Measurements from ENCODE around the gene TLR1. TPM values are rescaled to one million over a fixed set of nuclear protein-coding genes. Genes with fewer than 3 reads are reported as not detected.

TLR1 gene
- polyA plus RNA-seq, 1 donor from 2014 or later = not detected

GRCh38 chr4:38788317-38788716 is 16.3 kb downstream of the TLR1 start:
- Histone ChIP-seq H3K36me3 (ENCODE audit: insufficient read depth, low read length) (no peaks in the 10 kb centered on the region), H3K27me3 (ENCODE audit: insufficient read depth, low read depth, low read length) (no peaks in the 10 kb centered on the region), H4K20me1 (ENCODE audit: insufficient read depth) (no peaks in the 10 kb centered on the region), H3K4me2 (ENCODE audit: low read length) (no peak overlapping the region), H3K9me3 (ENCODE audit: low read length) (no peaks in the 10 kb centered on the region), H3K27ac (ENCODE audit: low read length) (no peak overlapping the region), H3K79me2 (replicated peaks; ENCODE audit: insufficient read depth, low read length) (no peaks in the 10 kb centered on the region), H3K9me2 (ENCODE audit: insufficient read depth, low read length) (no peaks in the 10 kb centered on the region), H3F3A (ENCODE audit: insufficient read depth, low read length, poor library complexity, severe bottlenecking) (no peaks in the 10 kb centered on the region), H2AFZ (ENCODE audit: low read depth, low read length) (no peak overlapping the region), H3K9ac (ENCODE audit: low read length) (no peak overlapping the region), H3K4me3 (ENCODE audit: low read length) (no peak overlapping the region)
- TF ChIP-seq MXI1 (conservative IDR thresholded peaks at IDR 0.05; ENCODE audit: poor library complexity, severe bottlenecking) (no peak), TAF1 (IDR thresholded peaks at IDR 0.05; ENCODE audit: low read depth) (no peak)

GRCh38 chr4:38787693-38788092 is 16.9 kb downstream of the TLR1 start:
- Histone ChIP-seq H3F3A (ENCODE audit: insufficient read depth, low read length, poor library complexity, severe bottlenecking) (no peaks in the 10 kb centered on the region), H3K9me3 (ENCODE audit: low read length) (no peaks in the 10 kb centered on the region), H3K79me2 (replicated peaks; ENCODE audit: insufficient read depth, low read length) (no peaks in the 10 kb centered on the region), H3K9me2 (ENCODE audit: insufficient read depth, low read length) (no peaks in the 10 kb centered on the region), H3K27me3 (ENCODE audit: insufficient read depth, low read depth, low read length) (no peaks in the 10 kb centered on the region), H2AFZ (ENCODE audit: low read depth, low read length) (no peak overlapping the region), H3K9ac (ENCODE audit: low read length) (no peak overlapping the region), H4K20me1 (ENCODE audit: insufficient read depth) (no peaks in the 10 kb centered on the region), H3K4me3 (ENCODE audit: low read length) (no peak overlapping the region), H3K4me2 (ENCODE audit: low read length) (no peak overlapping the region), H3K27ac (ENCODE audit: low read length) (no peak overlapping the region), H3K36me3 (ENCODE audit: insufficient read depth, low read length) (no peaks in the 10 kb centered on the region)
- no peak for TF ChIP-seq TAF1 (IDR thresholded peaks at IDR 0.05; ENCODE audit: low read depth)
- no peak for TF ChIP-seq EZH2 (IDR thresholded peaks at IDR 0.05; ENCODE audit: borderline replicate concordance, insufficient read depth, low read length, poor library complexity, severe bottlenecking)
- TF ChIP-seq EP300 (conservative IDR thresholded peaks at IDR 0.05; ENCODE audit: poor library complexity, severe bottlenecking) = no peak
- no peak for TF ChIP-seq SMC3 (conservative IDR thresholded peaks at IDR 0.05; ENCODE audit: poor library complexity)
- no peak for TF ChIP-seq MXI1 (conservative IDR thresholded peaks at IDR 0.05; ENCODE audit: poor library complexity, severe bottlenecking)
- no peak for TF ChIP-seq POLR2AphosphoS5 (IDR thresholded peaks at IDR 0.05)
- no peak for TF ChIP-seq REST (IDR thresholded peaks at IDR 0.05; ENCODE audit: borderline replicate concordance)
- TF ChIP-seq RAD21 (conservative IDR thresholded peaks at IDR 0.05) = no peak
- no peak for TF ChIP-seq CTCF (IDR thresholded peaks at IDR 0.05; ENCODE audit: poor library complexity, severe bottlenecking)

All from neural cell (in vitro differentiated cells).